Ovary (tissue), 9 donors: Measurements from ENCODE around the gene EEF1B2. TPM values are rescaled to one million over a fixed set of nuclear protein-coding genes. Genes with fewer than 3 reads are reported as not detected.
"Not testable (repeated sequence)": the region's sequence is repeated elsewhere in the genome, so short reads cannot be mapped to it uniquely, and the experiment has no call there.

Experiments
- DNase-seq, 5 donors: peaks; one replicate each; pipeline ENCODE4 v3.0.0-alpha.2; 2019 to 2020
- H3K27ac ChIP-seq, 2 donors: fragments of 200-600 bp; one replicate each; pipeline versions ENCODE4 v1.5.1 to v1.8.0; 2019 to 2022
- H3K27me3 ChIP-seq: fragments of 200-600 bp; one replicate; pipeline ENCODE4 v1.8.0; 2022
- H3K36me3 ChIP-seq: fragments of 200-600 bp; sonication (generic); one replicate; pipeline ENCODE4 v1.5.1; 2019
- H3K4me1 ChIP-seq: one replicate; pipeline ENCODE4 v1.8.1; 2013; ENCODE audit warnings: mild to moderate bottlenecking, moderate library complexity; ENCODE audit not compliant: insufficient read depth
- H3K4me3 ChIP-seq: fragments of 200-600 bp; sonication (generic); one replicate; pipeline ENCODE4 v1.5.1; 2017
- H3K9me3 ChIP-seq, 2 donors: fragments of 200-600 bp in 1 of 2; sonication (generic) in 1 of 2; one replicate each; pipeline versions ENCODE4 v1.5.1 to v1.8.1; 2013 to 2019; ENCODE audit warnings: mild to moderate bottlenecking in 1 of 2, moderate library complexity in 1 of 2
- EP300 ChIP-seq: sonication (generic); formaldehyde crosslinking; IDR thresholded peaks from one replicate; pipeline ENCODE4 v1.6.1; 2017; ENCODE audit warnings: antibody characterized with exemption
- POLR2A ChIP-seq: fragments of 450-650 bp; IDR thresholded peaks from one replicate; pipeline ENCODE4 v1.6.1; 2017; ENCODE audit warnings: antibody characterized with exemption, mild to moderate bottlenecking, moderate library complexity
- WGBS, 3 donors: extraction: QIAGEN DNeasy Blood & Tissue Kit in 1 of 3; methylation state at CpG; one replicate each; pipeline versions ENCODE4 v1.1.5 to v1.1.7; 2013 to 2017; 5-methylcytosine and 5-hydroxymethylcytosine counted together
- intact Hi-C, 4 donors: fragments of 100-400 bp; cut with DNase I; formaldehyde crosslinking; loops; one replicate each; pipeline versions ENCODE4 v1.11.0 to v1.15.1; 2022 to 2023
- polyA plus RNA-seq, 2 donors: library from polyadenylated mRNA; stranded (reverse); fragments of 200-250 nt in 1 of 2; fragments of 350-450 nt in 1 of 2; fragmentation: Illumina TruSeq in 1 of 2; extraction: RNeasy Lipid Tissue Mini Kit (QIAGEN cat#74804) in 1 of 2; gene quantifications; one replicate each; pipeline ENCODE4 v1.2.3, GENCODE V29; 2013 to 2014
- total RNA-seq, 7 donors: library from RNA; depleted of rRNA in 2 of 7; stranded (reverse); fragments of >200 nt in 2 of 7; fragmentation: NEBNext Ultra II Directional in 3 of 7; extraction: Animal tissue kit (Norgen Biotek cat#: 25700) in 3 of 7; gene quantifications; one replicate each; pipeline versions ENCODE4 v1.1.0 to v1.2.4, GENCODE V29; 2016 to 2023
- TF ChIP-seq, protein P1 (sequence below), 3 donors: fragments of 450-650 bp in 2 of 3; fragments of 200-600 bp in 1 of 3; IDR thresholded peaks; one replicate each; pipeline versions ENCODE4 v1.5.1 to v1.8.0; 2016 to 2022; ENCODE audit warnings: antibody characterized with exemption in 3 of 3, mild to moderate bottlenecking in 1 of 3
- donor health status: DM: no; HTN: no; CAD: no; lungs with moderate emphysema.
- donor health status: DM: no; HTN: no; CAD: no.
- donor health status: Bipolar disorder and iron deficiency.
- donor health status: DM: yes; HTN: yes; CAD: no.
- donor health status: DM: no; HTN: no; CAD: no.
- donor health status: DM: yes; HTN: yes; CAD: no.

EEF1B2 gene
- total and polyA plus RNA-seq, 9 donors, result 647 to 1,651 (median 809) TPM

DNA sequence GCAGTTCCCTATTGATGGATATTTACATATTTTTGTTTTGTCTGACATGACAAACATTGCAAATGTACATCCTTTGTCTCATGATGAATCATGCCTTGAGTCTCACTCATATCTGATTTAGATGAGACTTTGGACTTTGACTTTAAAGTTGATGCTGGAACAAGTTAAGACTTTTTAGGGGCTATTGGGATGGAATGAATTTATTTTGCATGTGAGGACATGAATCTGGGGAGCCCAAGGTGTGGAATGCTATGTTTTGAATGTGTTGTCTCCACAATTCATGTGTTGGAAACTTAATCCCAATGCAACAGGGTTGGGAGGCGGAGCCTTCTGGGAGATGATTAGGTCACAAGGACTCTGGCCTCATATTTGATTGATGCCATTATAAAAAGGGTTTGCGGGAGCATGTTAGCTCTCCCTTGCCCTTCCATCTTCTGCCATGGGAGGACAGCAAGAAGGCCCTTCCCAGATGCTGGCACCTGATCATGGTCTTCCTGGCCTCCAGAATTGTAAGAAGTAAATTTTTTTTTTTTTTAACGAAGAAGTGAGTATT, 44.6 kb upstream of the EEF1B2 start:
- 91 to 94% (median 91%) methylated on average over 3 of the region's 3 CpGs for WGBS, 3 donors

DNA sequence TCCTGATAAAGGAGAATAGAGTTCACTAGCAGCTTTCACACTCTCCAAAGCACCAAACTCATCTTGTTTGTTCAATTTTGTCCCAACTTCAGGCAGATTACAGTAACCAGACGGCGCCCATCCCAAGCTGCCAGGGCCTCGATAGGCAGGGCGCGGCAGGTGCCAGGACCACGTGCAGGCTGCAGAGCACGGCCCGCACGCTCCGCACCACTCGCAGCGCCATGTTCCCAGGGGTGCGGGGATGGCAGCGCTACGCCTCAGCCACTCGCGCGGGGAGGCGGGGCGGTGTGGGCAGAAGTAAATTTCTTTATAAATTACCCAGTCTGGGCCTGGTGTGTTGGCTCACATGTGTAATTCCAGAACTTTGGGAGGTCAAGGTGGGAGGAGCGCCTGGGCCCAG, 43.4 kb upstream of the EEF1B2 start:
- Histone ChIP-seq H3K4me1 (no peaks in the 10 kb centered on the region), H3K27ac (no peak overlapping the region), H3K9me3 (peaks cover under 1 to 6% of the 10 kb centered on the region in 2 donors), H3K36me3 (no peaks in the 10 kb centered on the region), H3K4me3 (no peak overlapping the region), H3K27me3 (no peaks in the 10 kb centered on the region)
- intact Hi-C loops, result no loop called here
- no peak for TF ChIP-seq EP300
- TF ChIP-seq, protein P1, sequence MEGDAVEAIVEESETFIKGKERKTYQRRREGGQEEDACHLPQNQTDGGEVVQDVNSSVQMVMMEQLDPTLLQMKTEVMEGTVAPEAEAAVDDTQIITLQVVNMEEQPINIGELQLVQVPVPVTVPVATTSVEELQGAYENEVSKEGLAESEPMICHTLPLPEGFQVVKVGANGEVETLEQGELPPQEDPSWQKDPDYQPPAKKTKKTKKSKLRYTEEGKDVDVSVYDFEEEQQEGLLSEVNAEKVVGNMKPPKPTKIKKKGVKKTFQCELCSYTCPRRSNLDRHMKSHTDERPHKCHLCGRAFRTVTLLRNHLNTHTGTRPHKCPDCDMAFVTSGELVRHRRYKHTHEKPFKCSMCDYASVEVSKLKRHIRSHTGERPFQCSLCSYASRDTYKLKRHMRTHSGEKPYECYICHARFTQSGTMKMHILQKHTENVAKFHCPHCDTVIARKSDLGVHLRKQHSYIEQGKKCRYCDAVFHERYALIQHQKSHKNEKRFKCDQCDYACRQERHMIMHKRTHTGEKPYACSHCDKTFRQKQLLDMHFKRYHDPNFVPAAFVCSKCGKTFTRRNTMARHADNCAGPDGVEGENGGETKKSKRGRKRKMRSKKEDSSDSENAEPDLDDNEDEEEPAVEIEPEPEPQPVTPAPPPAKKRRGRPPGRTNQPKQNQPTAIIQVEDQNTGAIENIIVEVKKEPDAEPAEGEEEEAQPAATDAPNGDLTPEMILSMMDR (IDR thresholded peaks at IDR 0.05), result no peak
- TF ChIP-seq POLR2A, result no peak
- DNase-seq, result no peak
- 93 to 94% (median 93%) methylated on average over 21 of the region's 21 CpGs for WGBS, 3 donors

More for the DNA sequence above, 44.6 kb upstream of the EEF1B2 start:
- intact Hi-C loops, result no loop called here
- H3K36me3 ChIP-seq, result no peaks in the 10 kb centered on the region
- no peak for DNase-seq
- no peak overlapping the region for H3K27ac ChIP-seq
- H3K9me3 ChIP-seq, result peaks cover 0 to 3% of the 10 kb centered on the region in 2 donors
- no peaks in the 10 kb centered on the region for H3K4me1 ChIP-seq
- no peaks in the 10 kb centered on the region for H3K27me3 ChIP-seq
- TF ChIP-seq EP300 (no peak), POLR2A (no peak)
- TF ChIP-seq, protein P1 (IDR thresholded peaks at IDR 0.05), result no peak
- H3K4me3 ChIP-seq, result no peak overlapping the region

DNA sequence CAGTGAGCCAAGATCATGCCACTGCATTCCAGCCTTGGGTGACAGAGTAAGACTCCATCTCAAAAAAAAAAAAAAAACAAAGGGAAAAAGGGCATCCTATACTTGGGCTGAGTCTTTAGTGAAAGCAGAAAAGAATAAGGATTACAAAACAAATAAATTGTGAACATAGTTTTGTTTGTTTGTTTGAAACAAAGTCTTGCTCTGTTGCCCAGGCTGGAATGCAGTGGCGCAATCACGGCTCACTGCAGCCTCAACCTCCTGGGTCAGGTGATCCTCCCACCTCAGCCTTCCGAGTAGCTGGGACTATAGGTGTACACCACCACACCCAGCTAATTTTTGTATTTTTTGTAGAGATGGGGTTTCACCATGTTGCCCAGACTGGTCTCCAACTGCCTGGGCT, 37.1 kb upstream of the EEF1B2 start:
- intact Hi-C loops, H3K27me3 ChIP-seq, H3K4me1 ChIP-seq, H3K36me3 ChIP-seq, H3K27ac ChIP-seq, H3K4me3 ChIP-seq, H3K9me3 ChIP-seq, DNase-seq: not testable (repeated sequence)
- WGBS, 3 donors, result 98 to 99% (median 98%) methylated on average over 3 of the region's 3 CpGs

DNA sequence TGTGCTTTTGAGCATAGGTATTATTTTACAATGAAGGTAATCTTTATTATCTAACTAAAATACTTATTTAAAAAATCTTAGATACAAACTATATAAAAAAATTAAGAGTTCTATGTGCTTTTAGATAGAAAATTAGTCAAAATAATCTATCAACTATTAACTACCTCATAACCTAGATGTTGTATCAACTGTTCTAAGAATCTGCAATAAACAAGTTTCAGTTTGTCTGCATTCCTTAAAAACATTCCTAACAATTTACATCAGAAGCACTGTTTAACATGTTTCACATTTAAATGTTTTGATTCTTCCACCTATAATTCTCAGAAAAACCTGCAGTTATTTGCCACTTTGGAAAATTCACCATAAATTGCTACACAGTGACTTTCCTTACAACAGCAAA, 33.8 kb upstream of the EEF1B2 start:
- Histone ChIP-seq H3K9me3 (peaks cover 0 to 2% of the 10 kb centered on the region in 2 donors), H3K36me3 (no peaks in the 10 kb centered on the region), H3K27me3 (no peaks in the 10 kb centered on the region), H3K4me3 (no peak overlapping the region), H3K4me1 (no peaks in the 10 kb centered on the region), H3K27ac (no peak overlapping the region)
- DNase-seq, result no peak
- intact Hi-C loops, result no loop called here
- TF ChIP-seq POLR2A (no peak), EP300 (no peak)
- TF ChIP-seq, protein P1 (IDR thresholded peaks at IDR 0.05), result no peak

DNA sequence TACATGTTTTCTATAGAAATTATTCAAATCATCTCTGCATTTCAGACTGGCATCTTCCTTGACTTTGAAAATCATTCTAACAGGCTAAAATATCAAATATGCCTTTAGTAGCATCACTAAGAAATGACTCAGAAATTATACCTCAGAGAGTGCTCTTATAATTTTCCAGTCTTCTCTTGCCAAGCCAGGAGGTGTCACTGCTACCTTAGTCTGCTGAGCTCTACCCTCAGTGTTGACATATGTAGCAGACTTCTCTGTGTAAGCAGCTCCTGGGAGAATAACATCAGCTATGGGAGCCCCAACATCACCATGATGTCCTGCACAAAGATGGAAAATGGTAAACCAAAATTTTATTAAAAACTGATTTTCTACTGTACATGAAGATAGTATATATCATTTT, 32.0 kb upstream of the EEF1B2 start:
- TF ChIP-seq, protein P1 (IDR thresholded peaks at IDR 0.05), result no peak
- TF ChIP-seq POLR2A (no peak), EP300 (no peak)
- Histone ChIP-seq H3K4me3 (no peak overlapping the region), H3K27me3 (no peaks in the 10 kb centered on the region), H3K9me3 (no peaks in the 10 kb centered on the region), H3K4me1 (no peaks in the 10 kb centered on the region), H3K27ac (no peak overlapping the region), H3K36me3 (no peaks in the 10 kb centered on the region)
- no peak for DNase-seq
- intact Hi-C loops, result no loop called here
